CD8-positive, alpha-beta memory T cell (primary cell): ENCODE data around the gene UVRAG. TPM values are rescaled to one million over a fixed set of nuclear protein-coding genes. Genes with fewer than 3 reads are reported as not detected.
A peak's percentile ranks its signal among the peaks of the same experiment; 100 is the strongest.
"Not testable (repeated sequence)": the region's sequence is repeated elsewhere in the genome, so short reads cannot be mapped to it uniquely, and the experiment has no call there.

ENCODE experiments used
- CTCF ChIA-PET: fragments of 350-600 bp; sonication (Branson Sonifier 250); formaldehyde crosslinking; loops from one replicate; lab custom pipeline; 2021; ENCODE audit warnings: antibody characterized with exemption; lab: Charles Lee
- POLR2A ChIA-PET: fragments of 350-600 bp; sonication (Branson Sonifier 250); formaldehyde crosslinking; loops from one replicate; lab custom pipeline; 2021; ENCODE audit warnings: antibody characterized with exemption; lab: Charles Lee
- DNase-seq, 5 donors: peaks; one replicate each; pipeline versions ENCODE4 v3.0.0 to v3.0.0-alpha.2; 2020 to 2022; ENCODE audit warnings: mixed read lengths in 1 of 5
- H3K27ac ChIP-seq: one replicate; pipeline ENCODE4 v1.7.0; 2013; ENCODE audit warnings: low read depth, mild to moderate bottlenecking, low read length, moderate library complexity
- H3K27me3 ChIP-seq: 2 replicates; pipeline ENCODE4 v1.7.0; 2013; ENCODE audit warnings: low read length, mild to moderate bottlenecking; ENCODE audit not compliant: insufficient read depth, poor library complexity, severe bottlenecking
- H3K36me3 ChIP-seq: 2 replicates; pipeline ENCODE4 v1.7.0; 2013; ENCODE audit warnings: mild to moderate bottlenecking, low read length, moderate library complexity; ENCODE audit not compliant: insufficient read depth
- H3K4me1 ChIP-seq: 2 replicates; pipeline ENCODE4 v1.7.0; 2013; ENCODE audit warnings: mild to moderate bottlenecking, low read length, moderate library complexity; ENCODE audit not compliant: insufficient read depth
- H3K4me3 ChIP-seq: 2 replicates; pipeline ENCODE4 v1.7.0; 2013; ENCODE audit warnings: mild to moderate bottlenecking, low read length
- H3K9me3 ChIP-seq: 2 replicates; pipeline ENCODE4 v1.7.0; 2013; ENCODE audit warnings: mild to moderate bottlenecking, low read length
- H3K27ac Mint-ChIP-seq, 8 donors: one replicate each; pipeline ENCODE4 v1.8.0; 2020 to 2021; ENCODE audit warnings: mixed read lengths in 8 of 8, mild to moderate bottlenecking in 6 of 8, inconsistent platforms in 3 of 8, moderate library complexity in 3 of 8
- H3K27me3 Mint-ChIP-seq, 2 donors: one replicate each; pipeline ENCODE4 v1.8.0; 2020 to 2021; ENCODE audit warnings: mixed read lengths in 2 of 2, mild to moderate bottlenecking in 1 of 2, moderate library complexity in 1 of 2
- H3K36me3 Mint-ChIP-seq, 3 donors: one replicate each; pipeline ENCODE4 v1.8.0; 2020 to 2021; ENCODE audit warnings: mixed read lengths in 3 of 3, inconsistent platforms in 1 of 3, mild to moderate bottlenecking in 1 of 3
- H3K4me1 Mint-ChIP-seq, 3 donors: one replicate each; pipeline ENCODE4 v1.8.0; 2020 to 2021; ENCODE audit warnings: mixed read lengths in 3 of 3, inconsistent platforms in 1 of 3, mild to moderate bottlenecking in 1 of 3
- H3K4me3 Mint-ChIP-seq, 7 donors: one replicate each; pipeline ENCODE4 v1.8.0; 2020 to 2021; ENCODE audit warnings: mixed read lengths in 7 of 7, mild to moderate bottlenecking in 6 of 7, moderate library complexity in 4 of 7, inconsistent platforms in 2 of 7
- H3K9me3 Mint-ChIP-seq, 5 donors: one replicate each; pipeline ENCODE4 v1.8.0; 2020 to 2022; ENCODE audit warnings: mixed read lengths in 5 of 5, mild to moderate bottlenecking in 3 of 5, moderate library complexity in 2 of 5, inconsistent platforms in 1 of 5
- polyA plus RNA-seq: library from polyadenylated mRNA; unstranded; fragments of 300-500 nt; fragmentation: Illumina TruSeq; gene quantifications from one replicate; pipeline ENCODE4 v1.2.3, GENCODE V29; 2021
- total RNA-seq, 2 experiments: library from RNA; stranded (reverse); gene quantifications; one replicate each; pipeline ENCODE4 v1.2.3, GENCODE V29; 2021

Gene UVRAG
- total and polyA plus RNA-seq, 3 experiments from 2014 or later, result 17.1 to 20.9 (median 18.0) TPM

DNA sequence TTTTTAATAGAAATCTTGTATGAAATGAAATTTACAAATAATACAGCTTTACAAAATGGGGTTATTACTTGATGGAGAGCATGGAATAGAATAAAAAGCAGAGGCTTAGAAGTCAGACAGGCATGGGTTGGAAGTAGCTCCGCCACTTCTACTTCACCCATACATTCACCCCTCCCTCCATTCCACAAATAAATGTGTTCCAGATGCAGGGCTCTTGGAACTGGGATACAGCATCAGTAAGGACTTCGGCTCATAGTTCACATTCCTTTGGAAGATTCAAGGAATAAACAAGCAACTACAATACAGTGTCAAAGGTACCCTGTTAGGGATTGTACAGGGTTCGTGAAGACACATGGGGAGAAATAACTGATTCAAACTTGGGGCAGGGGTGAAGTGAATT lies 234.5 kb downstream of the UVRAG start:
- Histone ChIP-seq H3K27ac (no peak overlapping the region), H3K9me3 (no peaks in the 10 kb centered on the region), H3K36me3 (no peaks in the 10 kb centered on the region), H3K27me3 (no peaks in the 10 kb centered on the region), H3K4me3 (no peak overlapping the region), H3K4me1 (no peaks in the 10 kb centered on the region)
- H3K36me3 Mint-ChIP-seq, result peaks cover 31 to 58% (median 39%) of the 10 kb centered on the region in 3 donors
- POLR2A ChIA-PET, result no interaction called here
- no peak overlapping the region for H3K27ac Mint-ChIP-seq
- H3K27me3 Mint-ChIP-seq, result peaks cover 0 to 1% of the 10 kb centered on the region in 2 donors
- H3K4me3 Mint-ChIP-seq, result no peak overlapping the region
- H3K9me3 Mint-ChIP-seq, result peaks cover 11 to 29% (median 18%) of the 10 kb centered on the region in 5 donors
- no peaks in the 10 kb centered on the region for H3K4me1 Mint-ChIP-seq
- no peak for DNase-seq
- CTCF ChIA-PET, result no interaction called here

GRCh38 chr11:76051937-76052336 lies 236.9 kb downstream of the UVRAG start:
- Histone ChIP-seq H3K27ac (no peak overlapping the region), H3K36me3 (no peaks in the 10 kb centered on the region), H3K4me1 (no peaks in the 10 kb centered on the region), H3K9me3 (no peaks in the 10 kb centered on the region), H3K4me3 (no peak overlapping the region), H3K27me3 (no peaks in the 10 kb centered on the region)
- peak overlapping the region in 3 of 8 donors; percentile 8 to 44 (median 34) for H3K27ac Mint-ChIP-seq
- ChIA-PET CTCF (no interaction called here), POLR2A (no interaction called here)
- H3K4me1 Mint-ChIP-seq, result peaks cover 0 to 4% (median 0%) of the 10 kb centered on the region in 3 donors
- no peaks in the 10 kb centered on the region for H3K27me3 Mint-ChIP-seq
- H3K9me3 Mint-ChIP-seq, result peaks cover 8 to 22% (median 15%) of the 10 kb centered on the region in 5 donors
- no peak for DNase-seq
- peaks cover 27 to 44% (median 29%) of the 10 kb centered on the region in 3 donors for H3K36me3 Mint-ChIP-seq
- H3K4me3 Mint-ChIP-seq, result no peak overlapping the region

DNA sequence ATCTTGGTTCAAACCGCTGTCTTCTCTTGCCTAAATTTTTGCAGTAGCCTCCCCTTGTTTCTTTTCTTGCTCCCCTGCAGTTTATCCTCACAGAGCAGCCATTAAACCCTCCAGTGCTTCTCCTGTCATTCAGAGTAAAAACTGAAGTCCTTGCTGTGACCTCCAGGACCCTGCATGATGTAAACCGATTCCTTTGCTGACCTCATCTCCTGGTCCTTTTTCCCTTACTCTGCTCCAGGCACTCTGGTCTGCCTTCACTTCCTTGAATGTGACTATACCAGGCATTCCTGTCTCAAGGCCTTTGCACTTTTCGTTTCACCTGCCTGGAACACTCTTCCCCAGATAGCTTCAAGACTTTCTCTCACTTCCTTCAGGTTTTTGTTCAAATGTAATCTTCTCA lies 239.3 kb downstream of the UVRAG start:
- POLR2A ChIA-PET, result no interaction called here
- H3K36me3 ChIP-seq, result no peaks in the 10 kb centered on the region
- no peaks in the 10 kb centered on the region for H3K27me3 ChIP-seq
- H3K9me3 ChIP-seq, result no peaks in the 10 kb centered on the region
- Mint-ChIP-seq H3K9me3 (peaks cover 0 to under 1% (median 0%) of the 10 kb centered on the region in 5 donors), H3K27me3 (no peaks in the 10 kb centered on the region), H3K4me3 (no peak overlapping the region), H3K27ac (no peak overlapping the region), H3K4me1 (peaks cover 0 to 4% (median 0%) of the 10 kb centered on the region in 3 donors), H3K36me3 (peaks cover 9 to 22% (median 20%) of the 10 kb centered on the region in 3 donors)
- no peak overlapping the region for H3K4me3 ChIP-seq
- no peak for DNase-seq
- H3K4me1 ChIP-seq, result no peaks in the 10 kb centered on the region
- H3K27ac ChIP-seq, result no peak overlapping the region
- CTCF ChIA-PET, result no interaction called here

GRCh38 chr11:76056876-76057275 lies 241.9 kb downstream of the UVRAG start:
- Histone ChIP-seq H3K27ac (no peak overlapping the region), H3K36me3 (no peaks in the 10 kb centered on the region), H3K9me3 (no peaks in the 10 kb centered on the region), H3K4me1 (no peaks in the 10 kb centered on the region), H3K27me3 (no peaks in the 10 kb centered on the region), H3K4me3 (no peak overlapping the region)
- DNase-seq, result no peak
- POLR2A ChIA-PET, result no interaction called here
- peaks cover 12 to 25% (median 21%) of the 10 kb centered on the region in 3 donors for H3K36me3 Mint-ChIP-seq
- no peak overlapping the region for H3K4me3 Mint-ChIP-seq
- peak overlapping the region in 2 of 8 donors; percentile 10 to 42 for H3K27ac Mint-ChIP-seq
- no peaks in the 10 kb centered on the region for H3K9me3 Mint-ChIP-seq
- H3K4me1 Mint-ChIP-seq, result peaks cover 0 to 4% (median 0%) of the 10 kb centered on the region in 3 donors
- H3K27me3 Mint-ChIP-seq, result no peaks in the 10 kb centered on the region
- CTCF ChIA-PET, result no interaction called here

DNA sequence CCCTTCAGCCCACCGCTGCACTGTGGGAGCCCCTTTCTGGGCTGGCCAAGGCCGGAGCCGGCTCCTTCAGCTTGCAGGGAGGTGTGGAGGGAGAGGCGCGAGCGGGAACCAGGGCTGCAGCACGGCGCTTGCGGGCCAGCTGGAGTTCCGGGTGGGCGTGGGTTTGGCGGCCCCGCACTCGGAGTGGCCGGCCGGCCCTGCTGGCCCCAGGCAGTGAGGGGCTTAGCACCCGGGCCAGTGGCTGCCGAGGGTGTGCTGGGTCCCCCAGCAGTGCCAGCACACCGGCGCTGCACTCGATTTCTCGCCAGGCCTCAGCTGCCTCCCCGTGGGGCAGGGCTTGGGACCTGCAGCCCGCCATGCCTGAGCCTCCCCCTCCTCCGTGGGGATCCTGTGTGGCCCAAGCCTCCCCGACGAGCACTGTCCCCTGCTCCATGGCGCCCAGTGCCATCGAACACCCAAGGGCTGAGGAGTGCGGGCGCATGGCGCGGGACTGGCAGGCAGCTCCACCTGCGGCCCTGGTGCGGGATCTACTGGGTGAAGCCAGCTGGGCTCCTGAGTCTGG lies 245.5 kb downstream of the UVRAG start:
- CTCF ChIA-PET, H3K36me3 ChIP-seq, H3K9me3 Mint-ChIP-seq, DNase-seq, H3K4me3 Mint-ChIP-seq, H3K4me3 ChIP-seq, H3K9me3 ChIP-seq, H3K27me3 Mint-ChIP-seq, H3K27me3 ChIP-seq, H3K27ac Mint-ChIP-seq, H3K27ac ChIP-seq, POLR2A ChIA-PET, H3K4me1 Mint-ChIP-seq, H3K4me1 ChIP-seq: not testable (repeated sequence)
- peaks cover 0 to 22% (median 16%) of the 10 kb centered on the region in 3 donors for H3K36me3 Mint-ChIP-seq

DNA sequence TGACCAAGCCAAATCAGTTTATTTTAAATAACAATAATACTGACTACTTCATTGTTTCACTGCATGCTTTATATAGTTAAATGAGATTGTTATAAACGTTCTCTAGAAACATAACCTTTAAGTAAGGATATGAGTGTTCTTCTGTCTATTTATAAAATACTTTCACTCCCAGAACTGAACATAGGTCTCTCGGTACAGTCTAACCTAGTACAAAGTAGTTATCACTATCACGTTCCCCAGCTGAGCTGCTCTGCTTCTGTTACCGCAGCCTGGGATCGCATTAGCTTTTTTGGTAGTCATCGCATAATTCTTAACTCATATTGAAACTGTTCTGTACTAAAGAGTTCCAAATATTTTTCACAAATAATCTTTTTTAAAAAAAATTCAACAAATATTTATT lies 247.7 kb downstream of the UVRAG start:
- no peaks in the 10 kb centered on the region for H3K9me3 Mint-ChIP-seq
- H3K36me3 Mint-ChIP-seq, result peaks cover under 1 to 38% (median 27%) of the 10 kb centered on the region in 3 donors
- H3K27ac ChIP-seq, result no peak overlapping the region
- no peak overlapping the region for H3K27ac Mint-ChIP-seq
- no peaks in the 10 kb centered on the region for H3K27me3 ChIP-seq
- no peaks in the 10 kb centered on the region for H3K4me1 Mint-ChIP-seq
- H3K27me3 Mint-ChIP-seq, result no peaks in the 10 kb centered on the region
- POLR2A ChIA-PET, result no interaction called here
- H3K4me1 ChIP-seq, result no peaks in the 10 kb centered on the region
- no peaks in the 10 kb centered on the region for H3K9me3 ChIP-seq
- no peak overlapping the region for H3K4me3 Mint-ChIP-seq
- H3K36me3 ChIP-seq, result no peaks in the 10 kb centered on the region
- CTCF ChIA-PET, result no interaction called here
- no peak for DNase-seq
- no peak overlapping the region for H3K4me3 ChIP-seq

DNA sequence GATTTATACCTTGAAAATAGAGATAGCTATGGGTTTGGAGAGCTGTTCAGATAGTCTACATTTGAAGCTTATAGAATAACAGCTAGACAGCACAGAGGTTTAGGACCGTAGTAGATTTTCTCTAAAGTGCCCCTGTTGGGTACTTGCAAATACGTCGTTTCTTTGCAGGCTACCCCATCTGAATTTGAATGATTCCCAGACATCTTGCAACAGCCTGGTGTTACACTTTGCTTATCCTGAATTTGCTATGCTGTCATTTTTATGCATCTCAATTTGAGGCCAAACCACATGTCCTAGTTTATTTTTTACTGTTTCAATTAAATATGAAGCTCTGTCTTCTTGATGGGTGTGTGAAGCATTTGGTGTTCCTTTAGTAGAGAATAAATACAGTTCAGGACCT lies 249.2 kb downstream of the UVRAG start:
- Histone ChIP-seq H3K9me3 (no peaks in the 10 kb centered on the region), H3K4me1 (no peaks in the 10 kb centered on the region), H3K4me3 (no peak overlapping the region), H3K27me3 (no peaks in the 10 kb centered on the region), H3K27ac (no peak overlapping the region), H3K36me3 (no peaks in the 10 kb centered on the region)
- no peak for DNase-seq
- ChIA-PET CTCF (no interaction called here), POLR2A (no interaction called here)
- Mint-ChIP-seq H3K27ac (no peak overlapping the region), H3K4me1 (no peaks in the 10 kb centered on the region), H3K4me3 (no peak overlapping the region), H3K36me3 (peaks cover 4 to 48% (median 30%) of the 10 kb centered on the region in 3 donors), H3K27me3 (no peaks in the 10 kb centered on the region), H3K9me3 (no peaks in the 10 kb centered on the region)

- Mint-ChIP-seq H3K36me3 (peaks cover 4 to 36% (median 24%) of the 10 kb centered on the region in 3 donors), H3K9me3 (no peaks in the 10 kb centered on the region), H3K4me3 (no peak overlapping the region), H3K27ac (peak overlapping the region in 3 of 8 donors; percentile 18 to 51 (median 47)), H3K4me1 (no peaks in the 10 kb centered on the region), H3K27me3 (no peaks in the 10 kb centered on the region)
- ChIA-PET POLR2A (no interaction called here), CTCF (no interaction called here)
- H3K4me1 ChIP-seq, result no peaks in the 10 kb centered on the region
- H3K9me3 ChIP-seq, result no peaks in the 10 kb centered on the region
- H3K4me3 ChIP-seq, result no peak overlapping the region
- no peaks in the 10 kb centered on the region for H3K27me3 ChIP-seq
- no peak for DNase-seq
- no peak overlapping the region for H3K27ac ChIP-seq
- H3K36me3 ChIP-seq, result no peaks in the 10 kb centered on the region
These were observed 252.1 kb downstream of the UVRAG start for GRCh38 chr11:76067099-76067498.
